Measurements from ENCODE around the gene CLEC16A.
A peak's percentile ranks its signal among the peaks of the same experiment; 100 is the strongest.

CLEC16A gene

GRCh38 chr16:11139326-11140097 lies 195.1 kb downstream of the CLEC16A start:
- FAIRE-seq, result no peak

GRCh38 chr16:11140098-11140375 lies 195.7 kb downstream of the CLEC16A start:
- FAIRE-seq, result no peak
- DNase-seq (ENCODE audit: low spot score), result peak; percentile 37

More at GRCh38 chr16:11139326-11140097, 195.1 kb downstream of the CLEC16A start:
- DNase-seq (ENCODE audit: low spot score), result no peak

GRCh38 chr16:11140466-11140865 lies 196.1 kb downstream of the CLEC16A start:
- DNase-seq (ENCODE audit: low spot score) (no peak), FAIRE-seq (no peak)

- FAIRE-seq (no peak), DNase-seq (ENCODE audit: low spot score) (no peak)
These were observed 196.5 kb downstream of the CLEC16A start for GRCh38 chr16:11140867-11141266.

GRCh38 chr16:11141409-11142260 lies 197.3 kb downstream of the CLEC16A start:
- FAIRE-seq (no peak), DNase-seq (ENCODE audit: low spot score) (no peak)

- no peak for DNase-seq (ENCODE audit: low spot score)
- peak; percentile 35 for FAIRE-seq
These were observed 197.9 kb downstream of the CLEC16A start for GRCh38 chr16:11142261-11142630.

GRCh38 chr16:11142951-11143350 lies 198.6 kb downstream of the CLEC16A start:
- no peak for FAIRE-seq
- DNase-seq (ENCODE audit: low spot score), result no peak

- FAIRE-seq (no peak), DNase-seq (ENCODE audit: low spot score) (no peak)
These were observed 199.1 kb downstream of the CLEC16A start for GRCh38 chr16:11143372-11144035.

GRCh38 chr16:11144122-11144521 lies 199.8 kb downstream of the CLEC16A start:
- FAIRE-seq (no peak), DNase-seq (ENCODE audit: low spot score) (no peak)

- FAIRE-seq (no peak), DNase-seq (ENCODE audit: low spot score) (no peak)
These were observed 200.9 kb downstream of the CLEC16A start for GRCh38 chr16:11145173-11145818.

- DNase-seq (ENCODE audit: low spot score), result no peak
- no peak for FAIRE-seq
These were observed 201.5 kb downstream of the CLEC16A start for GRCh38 chr16:11145819-11146211.

- DNase-seq (ENCODE audit: low spot score) (no peak), FAIRE-seq (no peak)
These were observed 202.8 kb downstream of the CLEC16A start for GRCh38 chr16:11147033-11147753.

GRCh38 chr16:11147754-11148444 lies 203.5 kb downstream of the CLEC16A start:
- DNase-seq (ENCODE audit: low spot score), result no peak
- no peak for FAIRE-seq

GRCh38 chr16:11149011-11149616 lies 204.8 kb downstream of the CLEC16A start:
- no peak for FAIRE-seq
- DNase-seq (ENCODE audit: low spot score), result no peak

GRCh38 chr16:11150190-11150589 lies 205.8 kb downstream of the CLEC16A start:
- DNase-seq (ENCODE audit: low spot score), result no peak
- no peak for FAIRE-seq

- DNase-seq (ENCODE audit: low spot score) (no peak), FAIRE-seq (no peak)
These were observed 207.0 kb downstream of the CLEC16A start for GRCh38 chr16:11151156-11151884.

- no peak for DNase-seq (ENCODE audit: low spot score)
- no peak for FAIRE-seq
These were observed 207.7 kb downstream of the CLEC16A start for GRCh38 chr16:11151885-11152629.

- no peak for DNase-seq (ENCODE audit: low spot score)
- FAIRE-seq, result no peak
These were observed 208.4 kb downstream of the CLEC16A start for GRCh38 chr16:11152677-11153331.
